Stimulated activated naive CD4-positive, alpha-beta T cell treated with Interleukin-2 at 50 U/mL for 16 hours (primary cell): ENCODE results near the gene PROZ.
A peak's percentile ranks its signal among the peaks of the same experiment; 100 is the strongest.

Experiments
- DNase-seq: peaks from one replicate; lab custom pipeline; 2025; lab: John Stamatoyannopoulos, UW

PROZ gene

DNA sequence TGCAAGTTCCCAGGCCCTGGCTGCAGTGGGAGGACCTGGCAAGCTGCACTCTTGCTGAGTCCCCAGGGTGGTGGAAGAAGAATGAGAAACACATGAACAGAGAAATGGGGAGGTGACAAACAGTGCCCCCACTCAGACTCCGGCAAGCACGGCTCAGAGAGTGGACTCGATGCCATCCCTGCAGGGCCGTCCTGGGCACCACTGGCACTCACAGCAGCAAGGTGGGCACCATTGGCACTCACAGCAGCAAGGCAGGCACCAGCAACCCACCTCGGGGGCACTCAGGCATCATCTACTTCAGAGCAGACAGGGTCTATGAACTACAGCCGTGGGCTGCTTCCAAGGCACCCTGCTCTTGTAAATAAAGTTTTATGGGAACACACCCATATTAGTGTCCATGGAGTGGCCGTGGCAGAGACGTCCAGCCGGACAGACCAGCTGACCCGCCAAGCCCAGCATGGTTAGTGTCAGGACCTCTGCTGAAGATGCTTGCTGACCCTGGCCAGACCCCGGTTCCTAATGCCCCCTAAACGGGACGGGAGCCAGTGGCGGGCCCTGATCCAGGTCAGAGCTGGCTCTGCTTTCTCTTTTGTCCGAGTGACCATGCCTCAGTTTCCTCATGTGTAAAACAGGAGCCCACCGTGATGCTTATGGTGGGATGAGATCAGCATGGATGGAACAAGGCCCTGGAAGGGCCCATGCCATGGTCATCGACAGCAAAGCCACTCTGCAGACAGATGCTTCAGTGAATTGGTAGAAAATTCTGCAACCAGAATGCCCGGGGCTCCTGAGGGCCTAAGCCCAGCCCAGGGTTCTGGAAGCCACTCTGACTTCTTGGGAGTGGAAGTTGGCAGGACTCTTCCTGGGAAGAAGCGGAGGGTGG is 37.9 kb upstream of the PROZ start:
- no peak for DNase-seq

DNA sequence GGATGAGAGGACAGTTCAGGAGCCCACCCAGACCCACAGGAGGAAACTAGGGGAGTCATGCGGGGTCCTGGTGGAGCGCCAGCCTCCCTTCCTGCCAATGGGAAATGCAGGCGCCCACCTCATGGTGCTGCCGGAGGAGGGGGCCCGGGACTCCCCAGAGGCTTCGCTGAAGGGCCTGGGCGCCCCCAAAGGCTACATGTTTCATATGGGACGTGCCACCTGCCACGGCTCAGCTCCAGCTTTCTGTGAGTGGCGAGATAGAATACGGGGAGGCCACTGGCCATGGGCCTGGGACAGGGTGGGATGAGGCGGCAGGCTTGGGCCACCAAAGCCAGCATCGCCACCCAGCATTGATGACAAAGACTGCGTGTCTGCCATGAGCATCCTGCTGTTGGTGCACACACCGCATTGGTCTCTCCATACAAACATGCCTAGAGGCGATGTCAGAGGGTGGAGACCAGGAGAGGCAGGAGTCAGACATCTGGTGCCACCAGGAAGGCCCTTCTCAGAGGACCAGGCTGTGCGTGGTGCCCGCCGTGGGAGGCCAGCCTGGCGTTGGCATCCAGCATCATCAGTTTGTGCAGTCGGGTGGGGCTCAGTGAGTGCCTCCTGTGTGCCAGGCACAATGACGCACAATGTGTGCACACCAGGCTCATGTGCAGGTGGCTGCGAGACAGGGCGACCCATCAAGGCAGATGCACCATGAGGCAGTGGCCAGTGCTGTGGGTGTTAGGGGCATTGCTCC is 37.1 kb upstream of the PROZ start:
- DNase-seq: no peak

DNA sequence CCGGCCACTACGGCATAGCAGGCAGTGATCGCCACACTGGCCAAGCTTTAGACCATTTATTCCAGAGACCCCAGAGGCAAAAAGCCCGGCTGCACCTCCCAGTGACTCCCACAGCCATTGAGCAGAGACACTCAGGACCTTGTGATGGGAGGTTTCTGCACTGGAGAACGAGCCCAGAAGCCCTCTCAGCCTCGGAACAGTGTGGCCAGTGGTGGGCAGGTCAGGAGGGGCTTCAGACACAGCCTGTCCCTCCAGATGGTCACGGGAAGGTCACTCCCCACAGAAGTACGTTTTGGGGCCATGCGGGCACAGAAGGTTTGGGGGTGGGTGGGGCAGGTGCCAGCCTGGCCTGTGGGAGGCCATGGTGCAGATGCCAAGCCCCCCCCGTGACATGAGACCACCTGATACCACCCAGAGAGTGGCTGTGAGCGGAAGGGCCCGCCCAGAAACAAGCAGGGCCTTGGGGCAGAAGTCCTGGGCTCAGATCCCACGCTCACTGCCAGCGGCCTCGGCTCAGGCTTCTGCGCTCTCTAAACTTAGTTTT is 36.4 kb upstream of the PROZ start:
- no peak for DNase-seq

DNA sequence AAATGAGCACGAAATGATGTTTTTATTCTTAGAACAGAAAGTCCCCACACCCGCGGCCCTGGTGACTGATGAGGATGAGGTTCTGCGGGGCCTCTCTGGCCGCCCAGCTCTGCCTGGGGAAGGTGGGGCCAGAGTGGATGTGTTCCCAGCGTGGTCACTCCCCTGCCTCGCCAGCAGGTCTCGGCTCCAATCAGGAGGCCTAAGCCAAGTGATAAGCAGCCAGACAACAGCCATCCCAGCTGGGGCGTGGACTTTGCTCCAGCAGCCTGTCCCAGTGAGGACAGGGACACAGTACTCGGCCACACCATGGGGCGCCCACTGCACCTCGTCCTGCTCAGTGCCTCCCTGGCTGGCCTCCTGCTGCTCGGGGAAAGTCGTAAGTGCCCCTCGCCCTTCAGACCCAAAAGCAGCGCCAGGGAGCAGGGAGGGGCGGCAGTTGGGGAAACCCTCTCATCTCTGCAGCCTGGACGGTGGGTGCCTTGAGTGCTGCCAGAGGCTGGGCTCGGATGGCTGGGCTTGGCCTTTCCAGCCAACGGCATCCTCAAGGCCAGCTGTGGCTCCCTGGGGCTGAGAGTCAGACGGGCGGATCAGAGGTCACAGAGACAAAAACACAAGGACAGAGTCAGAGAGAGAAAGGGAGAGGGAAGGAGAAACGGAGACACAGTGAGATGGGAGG is 35.8 kb upstream of the PROZ start, which contains the start of gene F10:
TSS of gene F10 (plus strand) at position 250 of the 676 bp plus-strand sequence. CDS start at position 307, 57 bp downstream.
- no peak for DNase-seq

DNA sequence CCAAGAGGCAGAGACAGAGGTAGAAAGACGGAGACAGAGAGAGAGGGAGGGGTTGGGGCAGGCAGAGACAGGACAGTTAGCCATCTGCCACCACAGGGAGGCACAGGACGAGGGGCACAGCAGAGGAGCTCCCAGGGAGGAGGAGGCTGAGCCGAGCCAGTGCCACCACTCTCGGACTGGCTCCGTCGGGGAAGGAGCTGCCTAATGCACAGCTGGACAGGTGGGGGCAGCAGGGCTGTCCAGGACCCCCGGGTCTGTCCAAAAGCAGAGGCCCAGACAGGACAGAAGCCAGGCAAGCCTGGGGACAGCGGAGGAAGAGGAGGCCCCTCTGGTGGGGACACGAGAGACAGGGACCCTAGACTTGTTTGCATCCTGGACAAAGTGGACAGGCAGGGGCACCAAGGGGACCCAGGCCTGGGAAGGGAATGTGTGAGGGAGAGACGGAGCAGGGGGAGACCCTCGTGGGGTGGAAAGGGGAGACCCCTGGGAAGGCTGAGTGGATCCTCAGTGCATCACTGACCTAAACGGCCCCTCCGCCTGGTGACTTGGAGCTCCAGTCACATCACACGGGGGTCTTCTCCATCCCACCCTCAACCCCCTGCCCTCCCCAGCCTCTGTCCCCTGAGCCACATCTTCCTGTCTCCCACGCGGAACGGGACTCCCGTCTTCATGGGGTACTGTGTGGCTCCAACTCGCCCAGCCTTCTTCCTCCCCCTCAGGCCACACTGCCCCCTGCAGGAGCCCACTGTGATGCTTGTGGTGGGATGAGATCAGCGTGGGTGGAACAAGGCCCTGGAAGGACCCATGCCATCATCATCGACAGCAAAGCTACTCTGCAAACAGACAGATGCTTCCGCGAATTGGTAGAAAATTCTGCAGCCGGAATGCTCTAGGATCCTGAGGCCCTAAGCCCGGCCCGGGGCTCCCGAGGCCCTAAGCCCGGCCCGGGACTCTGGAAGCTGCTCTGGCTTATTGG is 34.9 kb upstream of the PROZ start:
- no peak for DNase-seq

DNA sequence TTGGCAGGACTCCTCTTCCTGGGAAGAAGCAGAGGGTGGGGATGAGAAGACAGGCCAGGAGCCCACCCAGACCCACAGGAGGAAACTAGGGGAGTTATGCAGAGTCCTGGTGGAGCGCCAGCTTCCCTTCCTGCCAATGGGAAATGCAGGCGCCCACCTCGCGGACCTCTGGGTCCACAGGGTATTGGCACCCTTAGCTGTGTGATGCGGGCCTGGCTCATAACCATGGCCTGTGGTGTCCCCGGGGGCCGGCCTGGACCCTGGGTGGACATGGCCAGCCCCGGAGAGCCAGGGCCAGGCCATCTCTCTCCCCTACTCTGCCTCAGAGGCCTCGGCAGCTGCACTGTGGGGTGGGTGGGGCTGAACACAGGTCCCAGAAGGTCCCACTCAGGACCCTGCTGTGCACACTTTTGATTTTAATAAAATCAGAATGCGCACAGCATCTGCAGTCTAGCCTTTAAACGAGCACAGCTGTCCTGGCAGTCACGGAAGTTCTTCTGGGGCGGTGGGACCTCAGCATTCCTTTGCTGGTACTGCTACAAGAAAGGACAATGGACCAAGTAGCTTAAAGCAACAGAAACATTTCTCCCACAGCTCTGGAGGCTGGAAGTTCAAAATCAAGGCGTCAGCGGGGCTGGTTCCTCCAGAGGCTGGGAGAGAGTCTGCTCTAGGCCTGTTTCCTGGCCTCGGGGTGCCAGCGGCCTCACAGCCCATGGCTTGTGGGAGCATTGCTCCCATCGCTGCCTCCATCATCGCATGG is 34.1 kb upstream of the PROZ start:
- no peak for DNase-seq

DNA sequence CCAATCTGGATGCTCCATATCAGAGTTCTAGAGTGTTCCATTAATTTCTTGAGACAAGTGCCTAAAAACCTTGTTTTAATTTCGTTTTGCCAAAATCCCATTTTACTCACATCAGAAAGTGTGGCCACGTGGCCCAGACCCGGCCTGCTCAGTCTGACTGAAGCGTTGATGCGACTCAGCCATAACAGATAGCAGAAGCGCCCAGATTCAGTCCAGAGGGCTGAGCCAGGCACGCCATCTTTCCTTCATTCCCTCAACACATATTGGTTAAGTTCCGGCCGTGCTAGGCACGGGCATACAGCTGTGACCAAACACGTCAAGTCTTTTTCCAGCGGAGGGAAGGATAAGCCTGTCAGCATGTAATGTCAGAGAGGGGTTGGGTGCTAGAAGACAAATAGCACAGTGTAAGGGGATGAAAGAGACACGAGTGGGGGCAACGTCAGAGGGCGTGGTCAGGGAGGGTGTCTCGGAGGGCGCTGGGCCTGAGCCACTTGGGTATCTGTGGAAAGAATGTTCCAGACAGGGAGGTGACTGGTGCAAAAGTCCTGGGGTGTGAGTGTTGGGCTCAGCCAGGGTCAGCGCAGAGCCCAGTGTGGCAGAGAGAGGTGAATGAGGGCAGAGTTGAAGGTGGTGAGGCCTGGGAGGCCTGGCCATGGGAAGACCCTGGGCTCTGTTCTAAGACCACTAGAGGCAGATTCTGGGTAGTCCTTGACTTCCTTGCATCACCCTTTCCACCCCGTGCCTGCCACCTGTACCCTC is 32.8 kb upstream of the PROZ start:
- no peak for DNase-seq

DNA sequence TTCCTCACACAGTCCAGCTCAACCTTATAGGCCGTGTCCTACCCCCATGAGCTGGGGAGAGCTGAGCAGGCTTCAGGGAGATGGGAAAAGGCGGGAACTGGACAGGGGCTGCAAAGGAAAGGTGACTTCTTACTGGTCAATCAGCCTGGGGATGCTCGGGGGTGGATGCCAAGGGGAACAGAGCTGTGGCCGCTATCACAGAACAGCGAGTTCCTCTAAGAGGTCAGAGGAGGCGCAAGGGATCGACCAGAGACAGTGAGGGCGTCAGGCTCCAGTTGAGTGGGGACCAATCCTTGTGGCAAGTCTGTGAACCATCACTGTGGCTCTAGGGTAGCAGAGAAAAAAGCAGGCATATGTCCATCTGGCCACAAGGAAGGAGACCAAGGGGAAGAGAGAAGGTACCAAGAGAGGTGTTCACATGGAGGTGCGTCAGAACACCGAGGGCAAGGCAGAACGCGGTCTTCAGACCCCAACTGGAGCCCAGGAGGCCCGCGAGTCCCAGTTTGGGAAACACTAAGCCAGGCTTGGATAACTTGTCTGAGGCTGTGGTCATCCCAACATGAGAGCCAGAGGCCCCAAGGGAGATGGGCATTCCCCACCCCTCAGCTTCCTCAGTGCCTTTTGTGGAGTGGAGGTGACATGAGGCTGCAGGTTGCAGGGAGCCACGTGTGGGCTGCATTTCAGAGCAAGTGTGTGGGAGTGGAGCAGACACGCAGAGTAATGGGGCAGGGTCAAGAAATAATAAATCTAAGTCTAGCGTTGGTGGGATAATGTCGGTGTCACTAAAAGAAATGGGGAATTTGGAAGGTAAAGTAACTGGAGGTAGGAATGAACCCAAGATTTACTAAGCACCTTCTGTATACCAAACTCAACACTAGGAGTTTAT is 31.9 kb upstream of the PROZ start:
- DNase-seq: no peak

DNA sequence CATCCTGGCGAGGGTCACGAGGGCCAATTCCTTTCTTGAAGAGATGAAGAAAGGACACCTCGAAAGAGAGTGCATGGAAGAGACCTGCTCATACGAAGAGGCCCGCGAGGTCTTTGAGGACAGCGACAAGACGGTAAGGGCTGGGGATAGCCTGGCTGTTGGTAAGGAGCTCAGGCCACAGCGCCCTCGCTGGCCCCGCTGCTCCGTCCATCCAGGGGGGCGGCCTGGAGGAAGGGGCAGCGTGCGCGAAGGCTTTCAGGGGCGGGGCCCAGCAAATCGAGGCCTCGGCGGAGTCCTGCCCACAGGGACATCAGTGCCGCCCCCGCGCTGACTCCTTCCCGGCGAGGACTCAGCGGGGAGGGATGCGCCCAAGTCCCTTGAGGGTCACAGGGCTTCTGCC is 29.0 kb upstream of the PROZ start:
- DNase-seq: no peak

DNA sequence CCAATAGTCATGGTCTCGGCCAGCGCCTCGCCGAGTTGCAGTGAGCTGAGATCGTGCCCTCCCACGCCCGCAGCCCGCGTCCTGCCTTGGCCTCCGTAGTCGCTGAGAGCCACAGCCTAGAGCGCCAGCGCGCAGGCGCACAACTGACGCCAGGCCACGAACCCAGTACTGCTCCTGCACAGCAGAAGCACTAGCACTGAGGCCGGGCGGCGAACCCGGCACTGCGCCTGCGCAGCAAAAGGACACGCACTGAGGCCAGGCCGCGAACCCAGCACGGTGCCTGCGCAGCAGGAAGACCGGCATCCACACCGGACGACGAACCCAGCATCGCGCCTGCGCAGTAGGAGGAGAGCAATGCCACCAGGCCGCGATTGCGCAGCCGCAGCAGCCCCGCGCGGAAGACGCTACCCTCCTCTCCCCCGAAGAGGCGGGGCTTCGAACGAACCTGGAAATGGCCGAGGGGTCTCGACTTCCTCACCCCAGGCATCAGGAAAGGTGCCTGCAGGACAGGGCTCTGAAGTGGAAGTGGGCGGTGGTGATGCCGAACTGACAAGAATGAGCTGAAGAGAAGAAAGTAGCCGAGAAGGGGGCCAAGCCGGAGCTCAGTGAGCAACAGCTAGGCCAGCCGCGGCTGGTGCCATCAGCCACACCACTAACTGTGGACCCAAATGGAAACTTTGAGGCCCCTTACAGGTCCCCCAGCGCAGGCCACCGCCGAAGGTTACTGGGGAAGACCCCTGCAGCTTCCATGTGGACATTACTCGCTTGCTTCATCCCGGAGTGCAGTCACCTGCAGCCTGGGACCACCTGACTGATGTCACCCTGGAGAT is 28.3 kb upstream of the PROZ start:
- DNase-seq: peak; percentile 29

DNA sequence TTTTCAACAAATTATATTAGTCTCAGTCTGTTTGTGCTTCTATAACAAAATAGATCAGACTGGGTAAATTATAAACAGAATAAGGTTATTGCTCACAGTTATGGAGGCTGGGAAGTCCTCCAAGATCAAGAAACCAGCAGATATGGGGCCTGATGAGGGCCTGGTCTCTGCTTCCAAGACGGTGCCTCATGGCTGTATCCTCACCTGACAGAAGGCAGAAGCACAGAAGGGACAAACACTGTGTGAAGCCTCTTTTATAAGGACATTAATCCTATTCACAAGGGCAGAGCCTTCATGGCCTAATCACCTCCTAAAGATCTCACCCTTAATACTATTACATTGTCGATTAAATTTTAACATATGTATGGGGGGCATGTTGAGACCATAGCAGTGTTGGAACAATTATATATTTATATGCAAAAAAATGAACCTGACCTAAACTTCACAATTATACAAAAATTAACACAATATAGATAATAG is 23.1 kb upstream of the PROZ start:
- DNase-seq: no peak

DNA sequence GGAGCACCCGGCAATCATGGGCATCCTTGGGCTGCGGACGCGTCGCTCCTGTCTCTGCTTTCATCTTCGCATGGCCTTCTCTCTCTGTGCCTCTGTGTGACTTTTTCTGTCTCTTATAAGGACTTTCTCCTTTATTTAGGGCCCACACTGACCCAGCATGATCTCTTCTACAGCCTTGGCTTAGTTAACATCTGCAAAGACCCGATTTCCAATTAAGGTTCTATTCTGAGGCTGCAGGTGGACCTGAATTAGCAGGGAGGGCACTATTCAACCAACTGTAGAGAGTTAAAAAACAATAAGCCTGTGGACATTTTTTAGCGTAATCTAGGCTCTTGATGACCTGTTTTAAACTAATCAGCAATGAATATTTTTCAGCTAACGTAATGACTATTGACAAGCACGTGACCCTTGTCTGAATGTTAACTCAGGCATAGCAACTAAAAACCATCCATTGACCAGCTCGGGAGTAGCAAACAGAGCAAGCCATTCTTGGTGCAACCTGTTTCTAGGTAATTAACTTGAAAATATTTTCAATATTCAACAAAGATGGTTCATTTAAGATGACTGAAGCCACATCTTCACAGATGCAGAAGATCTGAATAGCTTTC is 20.7 kb upstream of the PROZ start:
- no peak for DNase-seq

DNA sequence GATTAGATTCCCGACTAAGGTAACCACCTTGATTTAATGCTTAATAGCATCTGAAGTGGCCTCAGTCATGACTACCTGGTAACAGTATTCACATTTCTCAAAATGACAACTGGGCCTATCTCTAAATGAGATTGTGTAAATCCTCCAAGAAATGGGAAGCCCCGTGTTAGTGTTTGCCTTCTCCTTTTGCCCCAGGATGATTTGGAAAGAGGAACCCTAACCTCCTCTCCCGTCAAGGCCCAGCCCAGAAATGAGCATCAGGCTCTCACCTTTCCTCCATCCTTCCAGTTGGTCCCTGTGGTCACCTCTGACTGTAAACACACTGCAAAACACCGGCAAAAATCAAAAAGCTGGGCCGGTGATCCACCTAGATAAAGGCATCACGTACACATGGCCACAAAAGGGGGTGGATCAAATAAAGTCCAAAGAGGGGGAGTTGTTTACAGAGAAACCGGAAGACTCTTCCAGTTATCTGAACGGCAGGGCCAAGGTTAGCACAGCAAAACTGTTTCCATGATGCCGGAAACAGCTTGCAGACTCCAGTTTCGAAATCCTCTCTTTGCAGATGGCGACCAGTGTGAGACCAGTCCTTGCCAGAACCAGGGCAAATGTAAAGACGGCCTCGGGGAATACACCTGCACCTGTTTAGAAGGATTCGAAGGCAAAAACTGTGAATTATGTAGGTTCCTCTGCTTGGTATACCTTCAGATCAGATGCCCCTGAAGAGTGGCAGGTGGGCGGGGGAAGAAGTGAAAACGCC is 19.5 kb upstream of the PROZ start:
- no peak for DNase-seq

DNA sequence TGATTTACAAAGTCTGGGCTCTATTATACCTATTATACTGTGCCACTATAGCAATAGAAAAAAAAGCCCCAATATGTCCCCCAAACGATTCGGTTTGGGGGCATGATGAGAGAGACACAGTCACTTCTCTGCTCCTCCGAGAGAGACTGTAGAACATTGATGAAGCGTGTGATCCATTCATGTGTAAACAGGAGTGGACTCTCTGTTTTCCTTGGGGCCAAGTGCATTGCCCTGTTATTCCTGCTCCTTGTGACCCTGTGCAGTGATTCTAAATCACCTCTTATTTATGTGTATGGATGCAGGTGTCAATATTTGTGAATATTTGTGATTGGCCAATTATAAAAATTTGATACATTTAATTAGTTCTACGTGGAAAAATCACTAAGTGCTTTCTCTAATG is 18.9 kb upstream of the PROZ start:
- no peak for DNase-seq

DNA sequence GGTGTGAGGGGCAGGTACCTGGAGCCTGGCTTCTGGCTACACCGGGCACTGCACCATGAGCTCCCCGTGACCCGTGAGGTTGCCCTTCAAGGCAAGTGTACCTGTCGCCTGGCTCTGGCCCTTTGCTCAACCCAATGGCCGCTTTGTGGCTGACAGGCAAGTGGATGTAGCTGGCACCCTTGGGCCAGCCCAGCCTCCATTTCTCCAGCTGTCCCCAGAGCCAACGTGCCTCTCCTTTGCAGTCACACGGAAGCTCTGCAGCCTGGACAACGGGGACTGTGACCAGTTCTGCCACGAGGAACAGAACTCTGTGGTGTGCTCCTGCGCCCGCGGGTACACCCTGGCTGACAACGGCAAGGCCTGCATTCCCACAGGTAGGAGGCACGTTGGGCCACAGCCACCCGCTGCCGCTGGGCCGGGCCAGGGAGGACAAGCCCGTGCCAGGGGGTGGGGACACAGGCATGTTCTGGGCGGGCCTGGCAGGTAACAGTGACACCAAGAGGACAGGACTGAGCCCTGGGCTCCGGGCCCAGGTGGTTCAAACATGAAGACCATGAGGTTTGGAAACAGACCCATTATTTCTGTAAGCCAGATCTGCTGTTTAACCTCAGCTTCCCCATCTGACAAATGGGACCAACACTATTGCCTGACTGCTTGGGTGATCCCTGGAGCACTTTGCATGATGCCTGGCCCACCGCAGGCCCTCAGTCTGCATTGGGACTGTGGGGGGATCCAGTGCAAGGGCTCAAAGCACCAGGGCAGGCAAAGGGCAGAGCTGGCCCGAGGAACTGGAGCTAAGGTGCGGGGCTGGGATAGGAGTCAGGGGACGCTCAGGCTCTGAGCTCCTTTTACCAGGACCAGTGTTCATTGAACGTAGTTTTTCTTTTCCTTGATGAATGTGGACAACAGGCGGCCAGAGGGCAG is 17.5 kb upstream of the PROZ start:
- DNase-seq: no peak
